ENCODE data around the gene PCDHGA3.
"Not testable (repeated sequence)": the region's sequence is repeated elsewhere in the genome, so short reads cannot be mapped to it uniquely, and the experiment has no call there.

The PCDHGA3 gene

GRCh38 chr5:141343242-141343952, at the start of gene PCDHGA3:
Gene PCDHGA3, plus strand, starts transcription at chr5:141343829. Its CDS starts 205 bp downstream, at chr5:141344034.
- TF ChIP-seq CTCF (IDR thresholded peaks at IDR 0.05; ENCODE audit: borderline replicate concordance, insufficient read depth, low read depth, low read length), result peak; percentile 29; the same call in 1 of the 2 replicates
- no peak within 1 kb of the TSS for H3K4me3 ChIP-seq (ENCODE audit: low read depth, low read length)

GRCh38 chr5:141298376-141298775, 45.3 kb upstream of the PCDHGA3 start:
- no peak overlapping the region for H3K4me3 ChIP-seq (ENCODE audit: low read depth, low read length)
- no peak for TF ChIP-seq CTCF (IDR thresholded peaks at IDR 0.05; ENCODE audit: borderline replicate concordance, insufficient read depth, low read depth, low read length)

- no peak for TF ChIP-seq CTCF (IDR thresholded peaks at IDR 0.05; ENCODE audit: borderline replicate concordance, insufficient read depth, low read depth, low read length)
- H3K4me3 ChIP-seq (ENCODE audit: low read depth, low read length), result no peak within 1 kb of the TSS
Measured at GRCh38 chr5:141303756-141304155, 39.9 kb upstream of the PCDHGA3 start, which contains the start of gene SLC25A2. Gene SLC25A2, minus strand, starts transcription at chr5:141304049. Its CDS starts 184 bp downstream, at chr5:141303865.

DNA sequence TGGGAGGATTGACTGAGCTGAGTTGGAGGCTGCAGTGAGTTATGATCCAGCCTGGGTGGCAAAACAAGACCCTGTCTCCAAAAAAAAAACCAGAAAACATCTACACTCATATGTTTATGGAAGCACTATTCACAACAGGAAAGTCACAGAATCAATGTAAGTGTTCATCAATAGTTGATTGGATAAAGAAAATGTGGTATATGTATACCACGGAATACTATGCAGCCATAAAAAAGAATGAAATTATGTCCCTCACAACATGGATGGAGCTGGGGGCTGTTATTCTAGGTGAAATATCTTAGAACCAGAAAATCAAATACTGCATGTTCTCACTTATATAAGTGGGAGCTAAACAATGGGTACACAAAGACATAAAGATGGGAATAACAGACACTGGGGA, 37.0 kb upstream of the PCDHGA3 start:
- no peak overlapping the region for H3K4me3 ChIP-seq (ENCODE audit: low read depth, low read length)
- no peak for TF ChIP-seq CTCF (IDR thresholded peaks at IDR 0.05; ENCODE audit: borderline replicate concordance, insufficient read depth, low read depth, low read length)

DNA sequence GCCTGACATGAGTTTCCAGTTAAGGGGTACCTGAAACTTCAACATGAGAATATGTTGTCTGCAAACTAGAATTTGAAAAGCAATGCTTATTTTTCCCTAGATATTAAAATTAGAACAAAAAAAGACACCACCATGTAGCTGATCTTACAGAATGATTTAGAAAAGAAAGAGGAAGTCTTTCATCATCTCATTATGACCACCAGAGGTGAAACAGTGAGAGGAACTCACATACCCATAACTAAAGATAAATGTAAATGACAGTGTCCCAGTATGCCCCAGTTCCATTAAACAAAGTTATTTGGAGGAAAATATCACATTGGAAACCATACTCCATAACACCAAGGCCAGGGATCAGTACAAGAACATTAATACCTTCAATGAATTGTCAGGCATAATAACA, 29.9 kb upstream of the PCDHGA3 start:
- H3K4me3 ChIP-seq (ENCODE audit: low read depth, low read length), result no peak overlapping the region
- no peak for TF ChIP-seq CTCF (IDR thresholded peaks at IDR 0.05; ENCODE audit: borderline replicate concordance, insufficient read depth, low read depth, low read length)

DNA sequence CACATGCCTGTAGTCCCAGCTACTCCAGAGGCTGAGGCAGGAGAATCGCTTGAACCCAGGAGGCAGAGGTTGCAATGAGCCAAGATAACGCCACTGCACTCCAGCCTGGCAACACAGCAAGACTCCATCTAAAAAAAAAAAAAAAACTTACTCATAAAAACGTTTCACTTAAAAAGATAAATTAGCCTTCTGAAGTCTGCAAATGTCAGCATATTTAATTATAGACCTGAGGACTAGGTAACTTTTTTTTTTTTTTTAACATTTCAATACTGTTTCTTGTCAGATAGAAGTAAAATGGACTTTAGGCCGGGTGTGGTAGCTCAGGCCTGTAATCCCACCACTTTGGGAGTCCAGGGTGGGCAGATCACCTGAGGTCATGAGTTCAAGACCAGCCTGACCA, 26.7 kb upstream of the PCDHGA3 start:
- H3K4me3 ChIP-seq (ENCODE audit: low read depth, low read length), result not testable (repeated sequence)

- TF ChIP-seq CTCF (IDR thresholded peaks at IDR 0.05; ENCODE audit: borderline replicate concordance, insufficient read depth, low read depth, low read length), result no peak
- H3K4me3 ChIP-seq (ENCODE audit: low read depth, low read length), result no peak overlapping the region
Measured at GRCh38 chr5:141319202-141319601, 24.4 kb upstream of the PCDHGA3 start.
